GM19023 (cell line): ENCODE measurements around the gene DGKK.

Experiments
- ATAC-seq: cut with Tn5 transposase; IDR thresholded peaks from one replicate; pipeline ENCODE4 v1.9.1; 2021; ENCODE audit warnings: mild to moderate bottlenecking, moderate library complexity; ENCODE audit not compliant: unreplicated experiment

The DGKK gene

GRCh38 chrX:50470103-50471031 lies at the start of gene DGKK:
Gene DGKK (minus strand): TSS chrX:50470825. CDS start chrX:50470678, 147 bp downstream.
- ATAC-seq: no peak

- ATAC-seq: no peak
Measured at GRCh38 chrX:50514811-50515210, 44.2 kb upstream of the DGKK start.

- ATAC-seq: no peak
Measured at GRCh38 chrX:50497114-50497513, 26.5 kb upstream of the DGKK start.

GRCh38 chrX:50495616-50496015 lies 25.0 kb upstream of the DGKK start:
- ATAC-seq: no peak

- no peak for ATAC-seq
Measured at GRCh38 chrX:50492720-50493119, 22.1 kb upstream of the DGKK start.

GRCh38 chrX:50484662-50485061 lies 14.0 kb upstream of the DGKK start:
- no peak for ATAC-seq

GRCh38 chrX:50483283-50483682 lies 12.7 kb upstream of the DGKK start:
- ATAC-seq: no peak

- ATAC-seq: no peak
Measured at GRCh38 chrX:50475208-50475607, 4.6 kb upstream of the DGKK start.

- no peak for ATAC-seq
Measured at GRCh38 chrX:50471390-50471789, 765 bp upstream of the DGKK start.

- ATAC-seq: no peak
Measured at GRCh38 chrX:50469206-50469605, 1.4 kb downstream of the DGKK start.

GRCh38 chrX:50459615-50460014 lies 11.0 kb downstream of the DGKK start:
- ATAC-seq: no peak

- ATAC-seq: no peak
Measured at GRCh38 chrX:50458483-50458882, 12.1 kb downstream of the DGKK start.

- no peak for ATAC-seq
Measured at GRCh38 chrX:50456712-50457484, 13.7 kb downstream of the DGKK start.

- ATAC-seq: no peak
Measured at GRCh38 chrX:50452782-50453181, 17.8 kb downstream of the DGKK start.

- no peak for ATAC-seq
Measured at GRCh38 chrX:50450324-50450723, 20.3 kb downstream of the DGKK start.

GRCh38 chrX:50448565-50448964 lies 22.1 kb downstream of the DGKK start:
- no peak for ATAC-seq

GRCh38 chrX:50447535-50447934 lies 23.1 kb downstream of the DGKK start:
- no peak for ATAC-seq

- ATAC-seq: no peak
Measured at GRCh38 chrX:50442426-50443116, 28.1 kb downstream of the DGKK start.

GRCh38 chrX:50436797-50437196 lies 33.8 kb downstream of the DGKK start:
- ATAC-seq: no peak

GRCh38 chrX:50432829-50433289 lies 37.8 kb downstream of the DGKK start:
- no peak for ATAC-seq

GRCh38 chrX:50431623-50432022 lies 39.0 kb downstream of the DGKK start:
- ATAC-seq: no peak
